Liver (tissue), 9 donors: ENCODE results near the gene PTK6. TPM values are rescaled to one million over a fixed set of nuclear protein-coding genes. Genes with fewer than 3 reads are reported as not detected.

Source experiments
- DNase-seq: peaks from one replicate; pipeline ENCODE4 v3.0.0-alpha.2; 2017; ENCODE audit warnings: low spot score
- H3K27ac ChIP-seq, 2 donors: one replicate each; pipeline ENCODE4 v1.7.0; 2013; ENCODE audit warnings: inconsistent platforms in 2 of 2, low read length in 2 of 2, control low read depth in 1 of 2, low read depth in 1 of 2, mild to moderate bottlenecking in 1 of 2
- H3K27me3 ChIP-seq, 4 donors: one replicate each; pipeline versions ENCODE4 v1.6.1 to v1.7.0; 2013; ENCODE audit warnings: low read length in 3 of 4, inconsistent platforms in 1 of 4, mild to moderate bottlenecking in 1 of 4, moderate library complexity in 1 of 4; ENCODE audit not compliant: control insufficient read depth in 4 of 4, insufficient read depth in 4 of 4
- H3K36me3 ChIP-seq, 4 donors: one replicate each; pipeline versions ENCODE4 v1.6.1 to v1.7.0; 2013; ENCODE audit warnings: low read length in 3 of 4, mild to moderate bottlenecking in 3 of 4, low read depth in 1 of 4, moderate library complexity in 1 of 4; ENCODE audit not compliant: control insufficient read depth in 4 of 4, insufficient read depth in 3 of 4
- H3K4me1 ChIP-seq, 4 donors: one replicate each; pipeline versions ENCODE4 v1.6.1 to v1.7.0; 2013; ENCODE audit warnings: low read length in 3 of 4, mild to moderate bottlenecking in 3 of 4, moderate library complexity in 1 of 4; ENCODE audit not compliant: control insufficient read depth in 4 of 4, insufficient read depth in 4 of 4
- H3K4me3 ChIP-seq, 3 donors: one replicate each; pipeline versions ENCODE4 v1.6.1 to v1.7.0; 2013; ENCODE audit warnings: low read length in 3 of 3, control low read depth in 1 of 3, low read depth in 1 of 3, mild to moderate bottlenecking in 1 of 3
- H3K9ac ChIP-seq, 2 donors: one replicate each; pipeline ENCODE4 v1.7.0; 2013; ENCODE audit warnings: low read length in 2 of 2, mild to moderate bottlenecking in 2 of 2, moderate library complexity in 2 of 2, control low read depth in 1 of 2, low read depth in 1 of 2
- H3K9me3 ChIP-seq, 4 donors: one replicate each; pipeline versions ENCODE4 v1.6.1 to v1.7.0; 2013; ENCODE audit warnings: low read length in 3 of 4; ENCODE audit not compliant: control insufficient read depth in 4 of 4
- EGR1 ChIP-seq, 2 donors: IDR thresholded peaks; 2 replicates each; pipeline ENCODE4 v1.6.1; 2016 to 2018; ENCODE audit warnings: antibody characterized with exemption in 2 of 2, low read depth in 2 of 2
- FOXA1 ChIP-seq: IDR thresholded peaks from 2 replicates; pipeline ENCODE4 v1.6.1; 2016; ENCODE audit warnings: antibody characterized with exemption
- FOXA2 ChIP-seq: IDR thresholded peaks from 2 replicates; pipeline ENCODE4 v1.6.1; 2016; ENCODE audit warnings: antibody characterized with exemption
- GABPA ChIP-seq, 2 donors: IDR thresholded peaks in 1 of 2; conservative IDR thresholded peaks in 1 of 2; 2 replicates each; pipeline ENCODE4 v1.6.1; 2016; ENCODE audit warnings: antibody characterized with exemption in 2 of 2, mild to moderate bottlenecking in 1 of 2, moderate library complexity in 1 of 2
- HNF4A ChIP-seq, 2 donors: conservative IDR thresholded peaks; 2 replicates each; pipeline ENCODE4 v1.6.1; 2016; ENCODE audit warnings: antibody characterized with exemption in 2 of 2, mild to moderate bottlenecking in 2 of 2
- HNF4G ChIP-seq: IDR thresholded peaks from 2 replicates; pipeline ENCODE4 v1.6.1; 2016; ENCODE audit warnings: antibody characterized with exemption
- JUND ChIP-seq, 2 donors: IDR thresholded peaks; 2 replicates each; pipeline ENCODE4 v1.6.1; 2016; ENCODE audit warnings: antibody characterized with exemption in 2 of 2
- NR2F2 ChIP-seq: IDR thresholded peaks from 2 replicates; pipeline ENCODE4 v1.6.1; 2016; ENCODE audit warnings: antibody characterized with exemption
- RAD21 ChIP-seq, 2 donors: IDR thresholded peaks; 2 replicates each; pipeline ENCODE4 v1.6.1; 2016; ENCODE audit warnings: antibody characterized with exemption in 2 of 2, mild to moderate bottlenecking in 2 of 2
- RXRA ChIP-seq, 2 donors: IDR thresholded peaks; 2 replicates each; pipeline ENCODE4 v1.6.1; 2017 to 2018; ENCODE audit warnings: antibody characterized with exemption in 2 of 2, mild to moderate bottlenecking in 1 of 2
- SP1 ChIP-seq: IDR thresholded peaks from 2 replicates; pipeline ENCODE4 v1.6.1; 2018; ENCODE audit warnings: antibody characterized with exemption, mild to moderate bottlenecking
- TAF1 ChIP-seq: conservative IDR thresholded peaks from 2 replicates; pipeline ENCODE4 v1.6.1; 2016; ENCODE audit warnings: antibody characterized with exemption, mild to moderate bottlenecking
- YY1 ChIP-seq: IDR thresholded peaks from 2 replicates; pipeline ENCODE4 v1.6.1; 2016; ENCODE audit warnings: antibody characterized with exemption, mild to moderate bottlenecking
- WGBS: extraction: QIAGEN DNeasy Blood & Tissue Kit; methylation state at CpG from one replicate; pipeline ENCODE4 v1.1.7; 2013; 5-methylcytosine and 5-hydroxymethylcytosine counted together
- polyA plus RNA-seq, 2 donors: library from polyadenylated mRNA; stranded (reverse) in 1 of 2; unstranded in 1 of 2; fragments of 200-250 nt in 1 of 2; fragments of >200 nt in 1 of 2; fragmentation: Nextera tagmentation in 1 of 2; extraction: Ambion mirVana in 1 of 2; gene quantifications; one replicate each; pipeline versions ENCODE4 v1.2.1 to v1.2.3, GENCODE V29; 2013 to 2015
- total RNA-seq, 2 donors: library from RNA; depleted of rRNA; stranded (reverse); fragments of >200 nt; gene quantifications; one replicate each; pipeline ENCODE4 v1.2.3, GENCODE V29; 2014
- TF ChIP-seq, protein P1 (sequence below): IDR thresholded peaks from 2 replicates; pipeline ENCODE4 v1.6.1; 2016; ENCODE audit warnings: antibody characterized with exemption
- TF ChIP-seq, protein P2 (sequence below): IDR thresholded peaks from 2 replicates; pipeline ENCODE4 v1.6.1; 2016; ENCODE audit warnings: antibody characterized with exemption
- TF ChIP-seq, protein P3 (sequence below): fragments of 150-350 bp; IDR thresholded peaks from 2 replicates; pipeline ENCODE4 v1.5.1; 2017; ENCODE audit warnings: improper control_type of control experiment, low read depth, low read length; ENCODE audit not compliant: missing input control
- TF ChIP-seq, protein P4 (sequence below): IDR thresholded peaks from 2 replicates; pipeline ENCODE4 v1.6.1; 2016; ENCODE audit warnings: antibody characterized with exemption
- TF ChIP-seq, protein P5 (sequence below): IDR thresholded peaks from 2 replicates; pipeline ENCODE4 v1.6.1; 2016; ENCODE audit warnings: antibody characterized with exemption, mild to moderate bottlenecking
- donor health status: healthy.
- donor health status: healthy.
- donor health status: healthy.
- donor health status: healthy.
- donor health status: healthy.

The PTK6 gene
- total and polyA plus RNA-seq, 4 donors: 0.05 to 1.2 (median 0.23) TPM

DNA sequence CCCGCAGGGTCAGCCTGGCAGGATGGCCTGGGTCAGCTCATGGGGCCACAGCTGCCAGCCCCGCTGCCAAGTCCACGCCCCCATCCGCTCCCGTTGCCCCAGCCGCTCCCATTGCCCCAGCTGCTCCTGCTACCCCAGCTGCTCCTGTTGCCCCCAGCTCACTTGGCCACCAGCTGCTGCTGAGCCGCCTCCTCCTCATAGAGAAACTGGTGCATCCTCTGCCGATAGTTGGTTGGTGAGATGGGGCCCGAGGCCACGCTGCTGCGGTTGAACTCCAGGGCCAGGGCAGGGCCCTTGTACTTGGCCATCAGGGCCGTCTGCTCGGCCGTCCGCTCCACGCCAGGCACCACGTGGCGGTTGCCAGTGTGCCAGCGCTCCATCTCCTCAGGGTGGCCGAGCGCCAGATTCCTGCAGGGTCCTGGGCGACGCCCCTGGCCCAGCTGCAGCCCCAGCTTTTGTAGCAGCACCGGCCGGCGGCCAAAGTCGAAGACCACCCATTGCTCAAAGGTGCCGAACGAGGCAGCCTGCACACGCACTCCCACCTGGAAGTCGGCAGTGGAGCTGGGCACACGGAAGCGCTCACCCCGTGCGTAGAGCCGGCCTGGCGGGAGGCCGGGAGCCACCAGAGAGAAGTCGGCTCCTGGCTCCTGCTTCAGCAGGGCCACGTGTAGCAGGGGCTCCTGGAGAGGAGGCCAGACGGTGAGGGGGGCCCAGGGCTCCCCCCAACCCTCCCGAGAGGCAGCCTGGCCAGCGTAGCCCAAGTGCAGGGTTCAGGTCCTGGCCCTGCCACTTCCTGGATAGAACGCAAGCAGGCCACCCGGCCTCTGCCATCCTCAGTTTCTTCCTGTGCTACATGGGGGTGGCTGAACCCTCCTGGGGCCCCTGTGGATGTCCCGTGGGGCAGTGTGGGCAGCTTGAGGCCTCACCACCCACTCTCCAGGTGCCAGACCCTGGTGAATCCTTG lies 32.1 kb upstream of the PTK6 start:
- 93% methylated on average over 46 of the region's 46 CpGs for WGBS
- no peak for DNase-seq
- no peak overlapping the region for H3K27ac ChIP-seq

More for the DNA sequence above, 32.1 kb upstream of the PTK6 start:
- H3K27me3 ChIP-seq: no peaks in the 10 kb centered on the region
- H3K4me1 ChIP-seq: peaks cover 3 to 21% (median 10%) of the 10 kb centered on the region in 4 donors
- no peak overlapping the region for H3K4me3 ChIP-seq
- no peaks in the 10 kb centered on the region for H3K9me3 ChIP-seq
- no peak for TF ChIP-seq EGR1 (IDR thresholded peaks at IDR 0.05; ENCODE audit: low read depth in 2 of 2)
- TF ChIP-seq, protein P1, sequence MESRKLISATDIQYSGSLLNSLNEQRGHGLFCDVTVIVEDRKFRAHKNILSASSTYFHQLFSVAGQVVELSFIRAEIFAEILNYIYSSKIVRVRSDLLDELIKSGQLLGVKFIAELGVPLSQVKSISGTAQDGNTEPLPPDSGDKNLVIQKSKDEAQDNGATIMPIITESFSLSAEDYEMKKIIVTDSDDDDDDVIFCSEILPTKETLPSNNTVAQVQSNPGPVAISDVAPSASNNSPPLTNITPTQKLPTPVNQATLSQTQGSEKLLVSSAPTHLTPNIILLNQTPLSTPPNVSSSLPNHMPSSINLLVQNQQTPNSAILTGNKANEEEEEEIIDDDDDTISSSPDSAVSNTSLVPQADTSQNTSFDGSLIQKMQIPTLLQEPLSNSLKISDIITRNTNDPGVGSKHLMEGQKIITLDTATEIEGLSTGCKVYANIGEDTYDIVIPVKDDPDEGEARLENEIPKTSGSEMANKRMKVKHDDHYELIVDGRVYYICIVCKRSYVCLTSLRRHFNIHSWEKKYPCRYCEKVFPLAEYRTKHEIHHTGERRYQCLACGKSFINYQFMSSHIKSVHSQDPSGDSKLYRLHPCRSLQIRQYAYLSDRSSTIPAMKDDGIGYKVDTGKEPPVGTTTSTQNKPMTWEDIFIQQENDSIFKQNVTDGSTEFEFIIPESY: no peak
- no peak for TF ChIP-seq FOXA2
- TF ChIP-seq HNF4A (conservative IDR thresholded peaks at IDR 0.05): no peak
- no peak for TF ChIP-seq TAF1
- TF ChIP-seq, protein P2, sequence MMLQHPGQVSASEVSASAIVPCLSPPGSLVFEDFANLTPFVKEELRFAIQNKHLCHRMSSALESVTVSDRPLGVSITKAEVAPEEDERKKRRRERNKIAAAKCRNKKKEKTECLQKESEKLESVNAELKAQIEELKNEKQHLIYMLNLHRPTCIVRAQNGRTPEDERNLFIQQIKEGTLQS: no peak
- TF ChIP-seq, protein P3, sequence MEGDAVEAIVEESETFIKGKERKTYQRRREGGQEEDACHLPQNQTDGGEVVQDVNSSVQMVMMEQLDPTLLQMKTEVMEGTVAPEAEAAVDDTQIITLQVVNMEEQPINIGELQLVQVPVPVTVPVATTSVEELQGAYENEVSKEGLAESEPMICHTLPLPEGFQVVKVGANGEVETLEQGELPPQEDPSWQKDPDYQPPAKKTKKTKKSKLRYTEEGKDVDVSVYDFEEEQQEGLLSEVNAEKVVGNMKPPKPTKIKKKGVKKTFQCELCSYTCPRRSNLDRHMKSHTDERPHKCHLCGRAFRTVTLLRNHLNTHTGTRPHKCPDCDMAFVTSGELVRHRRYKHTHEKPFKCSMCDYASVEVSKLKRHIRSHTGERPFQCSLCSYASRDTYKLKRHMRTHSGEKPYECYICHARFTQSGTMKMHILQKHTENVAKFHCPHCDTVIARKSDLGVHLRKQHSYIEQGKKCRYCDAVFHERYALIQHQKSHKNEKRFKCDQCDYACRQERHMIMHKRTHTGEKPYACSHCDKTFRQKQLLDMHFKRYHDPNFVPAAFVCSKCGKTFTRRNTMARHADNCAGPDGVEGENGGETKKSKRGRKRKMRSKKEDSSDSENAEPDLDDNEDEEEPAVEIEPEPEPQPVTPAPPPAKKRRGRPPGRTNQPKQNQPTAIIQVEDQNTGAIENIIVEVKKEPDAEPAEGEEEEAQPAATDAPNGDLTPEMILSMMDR: no peak
- TF ChIP-seq YY1: no peak
- TF ChIP-seq RXRA (IDR thresholded peaks at IDR 0.05): no peak
- TF ChIP-seq FOXA1: no peak
- TF ChIP-seq NR2F2: no peak
- no peak for TF ChIP-seq HNF4G
- TF ChIP-seq GABPA (IDR thresholded peaks at IDR 0.05 in 1 of 2, conservative IDR thresholded peaks at IDR 0.05 in 1 of 2): no peak
- no peak for TF ChIP-seq JUND (IDR thresholded peaks at IDR 0.05)
- TF ChIP-seq, protein P4, sequence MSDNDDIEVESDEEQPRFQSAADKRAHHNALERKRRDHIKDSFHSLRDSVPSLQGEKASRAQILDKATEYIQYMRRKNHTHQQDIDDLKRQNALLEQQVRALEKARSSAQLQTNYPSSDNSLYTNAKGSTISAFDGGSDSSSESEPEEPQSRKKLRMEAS: no peak
- TF ChIP-seq, protein P5, sequence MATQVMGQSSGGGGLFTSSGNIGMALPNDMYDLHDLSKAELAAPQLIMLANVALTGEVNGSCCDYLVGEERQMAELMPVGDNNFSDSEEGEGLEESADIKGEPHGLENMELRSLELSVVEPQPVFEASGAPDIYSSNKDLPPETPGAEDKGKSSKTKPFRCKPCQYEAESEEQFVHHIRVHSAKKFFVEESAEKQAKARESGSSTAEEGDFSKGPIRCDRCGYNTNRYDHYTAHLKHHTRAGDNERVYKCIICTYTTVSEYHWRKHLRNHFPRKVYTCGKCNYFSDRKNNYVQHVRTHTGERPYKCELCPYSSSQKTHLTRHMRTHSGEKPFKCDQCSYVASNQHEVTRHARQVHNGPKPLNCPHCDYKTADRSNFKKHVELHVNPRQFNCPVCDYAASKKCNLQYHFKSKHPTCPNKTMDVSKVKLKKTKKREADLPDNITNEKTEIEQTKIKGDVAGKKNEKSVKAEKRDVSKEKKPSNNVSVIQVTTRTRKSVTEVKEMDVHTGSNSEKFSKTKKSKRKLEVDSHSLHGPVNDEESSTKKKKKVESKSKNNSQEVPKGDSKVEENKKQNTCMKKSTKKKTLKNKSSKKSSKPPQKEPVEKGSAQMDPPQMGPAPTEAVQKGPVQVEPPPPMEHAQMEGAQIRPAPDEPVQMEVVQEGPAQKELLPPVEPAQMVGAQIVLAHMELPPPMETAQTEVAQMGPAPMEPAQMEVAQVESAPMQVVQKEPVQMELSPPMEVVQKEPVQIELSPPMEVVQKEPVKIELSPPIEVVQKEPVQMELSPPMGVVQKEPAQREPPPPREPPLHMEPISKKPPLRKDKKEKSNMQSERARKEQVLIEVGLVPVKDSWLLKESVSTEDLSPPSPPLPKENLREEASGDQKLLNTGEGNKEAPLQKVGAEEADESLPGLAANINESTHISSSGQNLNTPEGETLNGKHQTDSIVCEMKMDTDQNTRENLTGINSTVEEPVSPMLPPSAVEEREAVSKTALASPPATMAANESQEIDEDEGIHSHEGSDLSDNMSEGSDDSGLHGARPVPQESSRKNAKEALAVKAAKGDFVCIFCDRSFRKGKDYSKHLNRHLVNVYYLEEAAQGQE: no peak
- TF ChIP-seq SP1: no peak
- TF ChIP-seq RAD21 (IDR thresholded peaks at IDR 0.05): no peak
- H3K9ac ChIP-seq: no peak overlapping the region
- H3K36me3 ChIP-seq: peaks cover 0 to 20% (median 15%) of the 10 kb centered on the region in 4 donors
